COR-L47 (cell line): ENCODE measurements around the gene PBX1.

Experiments
- DNase-seq: peaks from one replicate; lab custom pipeline; 2025; lab: John Stamatoyannopoulos, UW

Gene PBX1

GRCh38 chr1:164725401-164725800, 166.4 kb downstream of the PBX1 start:
- no peak for DNase-seq

- no peak for DNase-seq
Measured at GRCh38 chr1:164726235-164726634, 167.3 kb downstream of the PBX1 start.

GRCh38 chr1:164728719-164729118, 169.7 kb downstream of the PBX1 start:
- DNase-seq: peak; percentile 42

GRCh38 chr1:164731161-164731876, 172.3 kb downstream of the PBX1 start:
- no peak for DNase-seq

- no peak for DNase-seq
Measured at GRCh38 chr1:164733070-164733469, 174.1 kb downstream of the PBX1 start.

GRCh38 chr1:164733734-164734133, 174.8 kb downstream of the PBX1 start:
- DNase-seq: no peak

GRCh38 chr1:164735315-164736052, 176.5 kb downstream of the PBX1 start:
- DNase-seq: peak; percentile 44

- no peak for DNase-seq
Measured at GRCh38 chr1:164736137-164736536, 177.2 kb downstream of the PBX1 start.

GRCh38 chr1:164739189-164739588, 180.2 kb downstream of the PBX1 start:
- DNase-seq: no peak

- no peak for DNase-seq
Measured at GRCh38 chr1:164740000-164740526, 181.1 kb downstream of the PBX1 start.

- no peak for DNase-seq
Measured at GRCh38 chr1:164742745-164743144, 183.8 kb downstream of the PBX1 start.

GRCh38 chr1:164743976-164744375, 185.0 kb downstream of the PBX1 start:
- DNase-seq: no peak

GRCh38 chr1:164745736-164746135, 186.8 kb downstream of the PBX1 start:
- no peak for DNase-seq

GRCh38 chr1:164746632-164747031, 187.6 kb downstream of the PBX1 start:
- DNase-seq: no peak

GRCh38 chr1:164748253-164748899, 189.4 kb downstream of the PBX1 start:
- no peak for DNase-seq

- DNase-seq: no peak
Measured at GRCh38 chr1:164753521-164754077, 194.6 kb downstream of the PBX1 start.

- DNase-seq: no peak
Measured at GRCh38 chr1:164754088-164754600, 195.2 kb downstream of the PBX1 start.

GRCh38 chr1:164755690-164756089, 196.7 kb downstream of the PBX1 start:
- DNase-seq: no peak

GRCh38 chr1:164756741-164757140, 197.8 kb downstream of the PBX1 start:
- no peak for DNase-seq

- DNase-seq: no peak
Measured at GRCh38 chr1:164757625-164758024, 198.6 kb downstream of the PBX1 start.

GRCh38 chr1:164759144-164759920, 200.3 kb downstream of the PBX1 start:
- DNase-seq: no peak
